ENCODE measurements around the gene ADGRD1. TPM values are rescaled to one million over a fixed set of nuclear protein-coding genes. Genes with fewer than 3 reads are reported as not detected.

Gene ADGRD1
- total and polyA plus RNA-seq, 8 donors, result 1.4 to 7.3 (median 5.2) TPM

- Histone ChIP-seq H3K27me3 (no peaks in the 10 kb centered on the region), H3K36me3 (no peaks in the 10 kb centered on the region), H3K9me3 (no peaks in the 10 kb centered on the region), H3K4me1 (no peaks in the 10 kb centered on the region), H3K27ac (no peak overlapping the region), H3K4me3 (no peak overlapping the region)
- ATAC-seq (no peak), DNase-seq (no peak), FAIRE-seq (no peak)
- intact Hi-C loops (cut with DNase I), result no loop called here
- TF ChIP-seq CTCF (IDR thresholded peaks at IDR 0.05), result no peak
- 97 to 98% methylated on average over 3 to 5 of the region's 5 CpGs for WGBS, 2 donors
These were observed 44.4 kb downstream of the ADGRD1 start for GRCh38 chr12:130998136-130998535.

- no peaks in the 10 kb centered on the region for H3K27me3 ChIP-seq
- WGBS, 2 donors, result 88 to 90% methylated on average over 16 of the region's 16 CpGs
- intact Hi-C loops (cut with DNase I), result no loop called here
- no peaks in the 10 kb centered on the region for H3K36me3 ChIP-seq
- DNase-seq (no peak), FAIRE-seq (no peak), ATAC-seq (no peak)
- no peak for TF ChIP-seq CTCF (IDR thresholded peaks at IDR 0.05)
- no peak overlapping the region for H3K4me3 ChIP-seq
- no peaks in the 10 kb centered on the region for H3K4me1 ChIP-seq
- no peak overlapping the region for H3K27ac ChIP-seq
- H3K9me3 ChIP-seq, result no peaks in the 10 kb centered on the region
These were observed 46.3 kb downstream of the ADGRD1 start for GRCh38 chr12:131000000-131000486.

DNA sequence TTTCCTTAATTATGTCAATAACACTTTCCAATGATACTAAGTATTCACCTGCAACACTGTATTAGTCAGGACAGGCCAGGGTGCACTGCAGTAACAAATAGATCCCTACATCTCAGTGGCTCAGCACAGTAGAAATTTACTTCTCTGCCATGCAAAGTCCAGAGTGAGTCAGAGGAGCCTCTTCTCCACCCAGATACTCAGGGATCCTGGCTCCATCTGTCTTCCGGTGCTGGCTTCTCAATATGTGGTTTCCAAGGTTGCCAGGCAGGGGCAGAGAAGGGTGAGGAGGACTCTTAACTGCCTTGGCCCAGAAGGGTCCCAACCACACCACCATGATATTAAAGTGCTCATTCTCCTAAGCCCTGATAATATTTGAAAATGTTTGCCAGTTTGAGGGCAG, 47.8 kb downstream of the ADGRD1 start:
- no peak overlapping the region for H3K27ac ChIP-seq
- no peaks in the 10 kb centered on the region for H3K4me1 ChIP-seq
- intact Hi-C loops (cut with DNase I), result no loop called here
- no peak for FAIRE-seq
- H3K27me3 ChIP-seq, result no peaks in the 10 kb centered on the region
- no peaks in the 10 kb centered on the region for H3K36me3 ChIP-seq
- no peak for TF ChIP-seq CTCF (IDR thresholded peaks at IDR 0.05)
- DNase-seq, result no peak
- H3K4me3 ChIP-seq, result no peak overlapping the region
- ATAC-seq, result no peak
- WGBS, 2 donors, result 92 to 95% methylated on average over 1 of the region's 1 CpG
- no peaks in the 10 kb centered on the region for H3K9me3 ChIP-seq

DNA sequence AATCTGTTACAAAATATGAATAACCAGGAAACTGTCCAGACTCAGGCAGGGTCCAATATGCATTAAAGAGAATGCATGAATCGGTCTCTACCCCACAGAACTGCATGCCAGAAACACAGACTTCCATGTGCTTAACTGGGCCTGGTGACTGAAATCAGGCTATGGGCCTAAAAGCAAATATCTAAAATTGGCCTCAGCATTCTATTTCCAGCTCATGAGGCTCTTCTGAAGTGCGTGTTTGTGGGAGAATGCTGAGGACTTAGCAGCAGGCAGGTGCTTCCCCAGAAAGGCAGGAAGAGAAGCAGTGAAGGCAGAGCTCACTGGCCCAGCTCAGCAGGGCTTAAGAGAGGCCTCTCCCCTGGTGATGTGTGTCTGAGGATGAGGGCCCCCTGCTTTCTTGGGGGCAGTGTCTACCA, 48.5 kb downstream of the ADGRD1 start:
- no peak overlapping the region for H3K27ac ChIP-seq
- TF ChIP-seq CTCF (IDR thresholded peaks at IDR 0.05), result no peak

GRCh38 chr12:131003036-131003715, 49.5 kb downstream of the ADGRD1 start:
- DNase-seq (no peak), FAIRE-seq (no peak), ATAC-seq (no peak)
- H3K4me1 ChIP-seq, result no peaks in the 10 kb centered on the region
- no peak overlapping the region for H3K4me3 ChIP-seq
- H3K27me3 ChIP-seq, result no peaks in the 10 kb centered on the region
- H3K36me3 ChIP-seq, result no peaks in the 10 kb centered on the region
- 81 to 86% methylated on average over 18 of the region's 18 CpGs for WGBS, 2 donors
- H3K9me3 ChIP-seq, result no peaks in the 10 kb centered on the region
- H3K27ac ChIP-seq, result no peak overlapping the region
- TF ChIP-seq CTCF (IDR thresholded peaks at IDR 0.05), result no peak
- intact Hi-C loops (cut with DNase I), result no loop called here

More for the DNA sequence above, 48.5 kb downstream of the ADGRD1 start:
- FAIRE-seq, result no peak
- peak in 1 of 6 donors; percentile 7 for DNase-seq
- Histone ChIP-seq H3K36me3 (no peaks in the 10 kb centered on the region), H3K27me3 (no peaks in the 10 kb centered on the region), H3K9me3 (no peaks in the 10 kb centered on the region), H3K4me1 (no peaks in the 10 kb centered on the region), H3K4me3 (no peak overlapping the region)
- no peak for ATAC-seq
- 66 to 68% methylated on average over 2 of the region's 2 CpGs for WGBS, 2 donors
- intact Hi-C loops (cut with DNase I), result no loop called here

All from pancreas (tissue), 10 donors.